ENCODE results near the gene TMTC1.

GRCh38 chr12:29639893-29640495 is 143.7 kb downstream of the TMTC1 start:
- TF ChIP-seq CTCF (IDR thresholded peaks at IDR 0.05) (no peak), POLR2A (IDR thresholded peaks at IDR 0.05) (no peak)

Data from body of pancreas (tissue), 4 donors.